HEK293T (cell line): ENCODE measurements around the gene FYB1.

ENCODE experiments used
- CTBP1 ChIP-seq: fragments of 450-650 bp; IDR thresholded peaks from 2 replicates; pipeline ENCODE4 v1.6.1; 2016; ENCODE audit warnings: borderline replicate concordance
- FOXM1 ChIP-seq: fragments of 450-650 bp; IDR thresholded peaks from 2 replicates; pipeline ENCODE4 v1.6.1; 2017; ENCODE audit warnings: mild to moderate bottlenecking, borderline replicate concordance
- NFRKB ChIP-seq: fragments of 450-650 bp; IDR thresholded peaks from 2 replicates; pipeline ENCODE4 v1.6.1; 2016; ENCODE audit warnings: mild to moderate bottlenecking, moderate library complexity
- SP1 ChIP-seq: fragments of 450-650 bp; IDR thresholded peaks from 2 replicates; pipeline ENCODE4 v1.6.1; 2017

DNA sequence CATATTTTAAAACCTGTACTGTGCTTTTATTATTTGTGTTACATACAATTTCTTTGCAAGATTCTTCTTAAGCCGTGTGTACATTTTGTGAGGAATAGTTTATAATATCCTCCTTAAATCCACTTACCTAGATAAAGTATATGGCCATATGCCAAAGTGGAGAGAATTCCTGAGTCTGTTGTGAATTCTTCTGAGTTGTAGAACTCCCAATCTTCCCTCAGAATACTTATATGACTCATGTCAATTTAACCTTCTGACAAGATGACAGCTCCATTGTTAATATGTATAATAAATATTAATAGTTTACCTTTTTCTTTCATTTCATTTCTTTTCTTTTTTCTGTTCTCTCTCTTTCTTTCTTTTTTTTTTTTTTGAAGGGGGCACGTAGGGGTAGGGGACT, 139.2 kb downstream of the FYB1 start:
- no peak for TF ChIP-seq CTBP1
- no peak for TF ChIP-seq NFRKB
- TF ChIP-seq SP1: no peak
- TF ChIP-seq FOXM1: no peak
